ENCODE measurements around the gene CCDC183. TPM values are rescaled to one million over a fixed set of nuclear protein-coding genes. Genes with fewer than 3 reads are reported as not detected.

CCDC183 gene
- total RNA-seq, 1 donor from 2014 or later, result 0.84 TPM

DNA sequence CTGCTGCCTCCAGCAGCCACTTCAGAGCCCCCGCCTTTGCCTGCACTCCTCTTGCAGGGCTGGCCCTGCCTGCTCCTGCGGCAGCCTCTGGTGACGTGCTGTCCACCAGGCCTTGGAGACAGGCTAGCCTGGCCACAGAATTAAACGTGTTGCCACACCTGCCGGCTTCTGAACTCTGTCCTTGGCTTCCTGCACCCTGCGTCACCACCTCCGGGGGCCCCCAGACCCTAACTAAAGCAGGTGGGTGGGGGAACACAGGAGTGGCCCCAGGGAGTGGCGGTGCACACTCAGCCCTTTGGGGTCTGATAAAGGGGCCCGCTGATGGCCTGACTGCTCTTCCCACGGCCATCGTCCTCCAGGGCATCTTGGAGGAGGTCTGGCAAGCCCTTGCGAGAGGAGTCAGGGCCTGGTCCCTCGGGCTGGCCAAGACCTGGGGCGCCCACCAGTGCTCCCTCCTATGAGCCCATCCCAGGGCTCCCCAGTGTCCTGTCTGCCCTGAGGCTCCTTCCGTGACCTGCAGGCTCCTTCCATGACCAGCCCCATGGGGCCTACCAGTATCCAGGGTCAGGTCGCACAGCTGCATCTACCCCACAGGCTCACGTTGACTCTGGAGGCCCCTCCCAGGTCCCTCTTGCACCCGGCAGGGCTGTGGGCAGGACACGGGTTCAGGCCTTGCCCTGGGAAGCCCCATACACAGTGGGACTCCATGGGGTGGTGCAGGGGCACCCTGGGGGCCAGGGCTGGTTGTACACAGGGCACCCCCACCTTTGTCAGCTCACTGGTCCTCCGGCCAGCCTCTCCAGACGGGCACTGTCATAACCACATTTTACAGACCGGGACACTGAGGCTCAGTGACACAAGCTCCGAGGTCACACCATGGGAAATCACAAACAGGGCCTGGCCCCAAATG lies 55.0 kb downstream of the CCDC183 start:
- Histone ChIP-seq H3K27me3 (ENCODE audit: control insufficient read depth, insufficient read depth, low read length) (peaks cover 15% of the 10 kb centered on the region), H3K36me3 (ENCODE audit: control insufficient read depth, insufficient read depth, low read length) (peaks cover 2% of the 10 kb centered on the region), H3K4me3 (ENCODE audit: low read depth, low read length) (no peak overlapping the region)
- no peak for DNase-seq (ENCODE audit: low read depth)
- TF ChIP-seq, protein P1, sequence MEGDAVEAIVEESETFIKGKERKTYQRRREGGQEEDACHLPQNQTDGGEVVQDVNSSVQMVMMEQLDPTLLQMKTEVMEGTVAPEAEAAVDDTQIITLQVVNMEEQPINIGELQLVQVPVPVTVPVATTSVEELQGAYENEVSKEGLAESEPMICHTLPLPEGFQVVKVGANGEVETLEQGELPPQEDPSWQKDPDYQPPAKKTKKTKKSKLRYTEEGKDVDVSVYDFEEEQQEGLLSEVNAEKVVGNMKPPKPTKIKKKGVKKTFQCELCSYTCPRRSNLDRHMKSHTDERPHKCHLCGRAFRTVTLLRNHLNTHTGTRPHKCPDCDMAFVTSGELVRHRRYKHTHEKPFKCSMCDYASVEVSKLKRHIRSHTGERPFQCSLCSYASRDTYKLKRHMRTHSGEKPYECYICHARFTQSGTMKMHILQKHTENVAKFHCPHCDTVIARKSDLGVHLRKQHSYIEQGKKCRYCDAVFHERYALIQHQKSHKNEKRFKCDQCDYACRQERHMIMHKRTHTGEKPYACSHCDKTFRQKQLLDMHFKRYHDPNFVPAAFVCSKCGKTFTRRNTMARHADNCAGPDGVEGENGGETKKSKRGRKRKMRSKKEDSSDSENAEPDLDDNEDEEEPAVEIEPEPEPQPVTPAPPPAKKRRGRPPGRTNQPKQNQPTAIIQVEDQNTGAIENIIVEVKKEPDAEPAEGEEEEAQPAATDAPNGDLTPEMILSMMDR (IDR thresholded peaks at IDR 0.05; ENCODE audit: insufficient read depth, low read length, poor library complexity, severe bottlenecking), result no peak

DNA sequence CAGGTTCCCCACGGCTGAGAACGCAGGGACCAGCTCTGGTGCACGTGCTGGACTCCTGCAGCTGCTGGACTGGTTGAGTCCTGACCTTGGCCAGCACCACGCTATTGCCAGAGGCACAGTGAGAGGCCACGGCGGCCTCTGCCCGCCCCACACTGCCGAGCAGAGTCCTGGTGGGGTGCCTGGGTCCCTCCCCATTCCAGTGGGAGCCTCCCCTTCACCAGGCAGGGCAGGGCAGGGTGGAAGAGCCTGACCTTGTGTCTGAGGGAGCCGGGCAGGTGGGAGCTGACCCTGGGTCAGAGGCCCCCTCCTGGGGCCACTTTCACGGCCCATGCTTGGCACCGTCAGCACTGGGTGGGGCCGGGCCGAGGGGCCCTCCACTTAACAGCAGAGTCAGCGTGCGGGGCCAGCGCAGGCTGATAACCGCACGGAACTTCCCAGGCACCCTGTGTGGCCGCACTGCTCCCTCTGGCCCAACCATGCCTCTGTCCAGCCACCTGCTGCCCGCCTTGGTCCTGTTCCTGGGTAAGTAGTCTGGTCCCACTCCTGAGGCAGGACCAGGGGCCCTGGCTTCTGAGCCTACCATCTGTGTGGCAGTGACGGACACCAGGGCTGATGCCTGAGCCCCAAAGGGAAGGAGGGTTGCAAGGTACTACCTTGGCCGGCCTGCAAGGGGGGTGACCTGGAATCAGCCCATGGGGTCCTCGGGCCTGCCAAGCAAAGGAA lies 56.0 kb downstream of the CCDC183 start, which contains the start of gene MAMDC4:
MAMDC4 (plus strand) TSS at position 406 of the 723 bp plus-strand sequence; CDS start at position 477, 71 bp downstream.
- H3K27me3 ChIP-seq (ENCODE audit: control insufficient read depth, insufficient read depth, low read length), result peaks cover 7% of the 10 kb centered on the region
- TF ChIP-seq, protein P1 (IDR thresholded peaks at IDR 0.05; ENCODE audit: insufficient read depth, low read length, poor library complexity, severe bottlenecking), result no peak
- DNase-seq (ENCODE audit: low read depth), result no peak
- H3K4me3 ChIP-seq (ENCODE audit: low read depth, low read length), result no peak within 1 kb of the TSS
- peaks cover 2% of the 10 kb centered on the region for H3K36me3 ChIP-seq (ENCODE audit: control insufficient read depth, insufficient read depth, low read length)

DNA sequence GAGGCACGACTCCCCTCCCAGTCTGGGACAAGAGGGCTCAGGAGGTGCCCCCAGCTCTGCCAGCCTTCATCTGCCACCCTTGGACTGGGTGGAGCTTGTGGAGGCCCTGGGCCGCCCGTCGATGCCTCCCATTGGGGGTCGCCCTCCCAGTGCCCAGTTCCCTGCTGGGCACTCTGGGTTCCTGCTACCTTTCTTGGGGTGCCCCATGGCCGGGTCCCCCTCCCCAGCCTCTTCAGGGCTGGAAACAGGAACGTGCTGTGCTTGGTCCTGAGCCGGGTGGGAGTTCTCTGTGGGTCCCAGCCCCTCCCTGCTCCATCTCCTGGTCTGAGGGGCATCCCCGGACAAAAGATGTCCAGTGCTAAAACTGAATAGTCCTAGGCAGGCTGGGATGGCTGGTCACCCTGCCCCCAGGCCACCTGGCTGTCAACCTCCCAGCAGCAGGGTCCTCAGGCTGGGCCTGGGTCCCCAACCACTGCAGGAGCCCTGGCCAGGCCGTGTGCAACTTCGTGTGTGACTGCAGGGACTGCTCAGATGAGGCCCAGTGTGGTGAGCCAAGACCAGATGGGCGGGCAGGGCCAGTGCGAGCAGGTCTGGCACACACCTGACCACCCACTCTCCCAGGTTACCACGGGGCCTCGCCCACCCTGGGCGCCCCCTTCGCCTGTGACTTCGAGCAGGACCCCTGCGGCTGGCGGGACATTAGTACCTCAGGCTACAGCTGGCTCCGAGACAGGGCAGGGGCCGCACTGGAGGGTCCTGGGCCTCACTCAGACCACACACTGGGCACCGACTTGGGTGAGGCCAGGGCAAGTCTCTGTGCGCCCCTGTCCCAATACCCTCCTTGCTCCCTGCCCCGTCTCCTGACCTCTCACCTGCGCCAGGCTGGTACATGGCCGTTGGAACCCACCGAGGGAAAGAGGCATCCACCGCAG lies 56.8 kb downstream of the CCDC183 start:
- no peak for DNase-seq (ENCODE audit: low read depth)
- Histone ChIP-seq H3K4me3 (ENCODE audit: low read depth, low read length) (no peak overlapping the region), H3K27me3 (ENCODE audit: control insufficient read depth, insufficient read depth, low read length) (peaks cover under 1% of the 10 kb centered on the region), H3K36me3 (ENCODE audit: control insufficient read depth, insufficient read depth, low read length) (peaks cover 2% of the 10 kb centered on the region)
- TF ChIP-seq, protein P1 (IDR thresholded peaks at IDR 0.05; ENCODE audit: insufficient read depth, low read length, poor library complexity, severe bottlenecking), result no peak

DNA sequence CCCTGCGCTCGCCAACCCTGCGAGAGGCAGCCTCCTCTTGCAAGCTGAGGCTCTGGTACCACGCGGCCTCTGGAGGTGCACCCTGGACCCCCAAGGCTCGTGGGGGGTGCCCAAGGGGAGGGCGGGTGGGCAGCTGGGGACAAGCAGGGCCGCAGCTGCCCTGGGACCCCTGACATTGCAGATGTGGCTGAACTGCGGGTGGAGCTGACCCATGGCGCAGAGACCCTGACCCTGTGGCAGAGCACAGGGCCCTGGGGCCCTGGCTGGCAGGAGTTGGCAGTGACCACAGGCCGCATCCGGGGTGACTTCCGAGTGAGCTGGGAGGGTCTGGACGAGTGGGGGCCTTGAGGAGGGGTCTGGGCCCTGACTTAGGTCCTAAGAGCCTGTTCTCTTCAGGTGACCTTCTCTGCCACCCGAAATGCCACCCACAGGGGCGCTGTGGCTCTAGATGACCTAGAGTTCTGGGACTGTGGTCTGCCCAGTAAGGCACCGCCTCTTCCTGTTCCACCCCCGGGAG lies 57.5 kb downstream of the CCDC183 start:
- TF ChIP-seq, protein P1 (IDR thresholded peaks at IDR 0.05; ENCODE audit: insufficient read depth, low read length, poor library complexity, severe bottlenecking), result no peak
- DNase-seq (ENCODE audit: low read depth), result no peak
- Histone ChIP-seq H3K27me3 (ENCODE audit: control insufficient read depth, insufficient read depth, low read length) (no peaks in the 10 kb centered on the region), H3K36me3 (ENCODE audit: control insufficient read depth, insufficient read depth, low read length) (peaks cover 2% of the 10 kb centered on the region), H3K4me3 (ENCODE audit: low read depth, low read length) (no peak overlapping the region)

DNA sequence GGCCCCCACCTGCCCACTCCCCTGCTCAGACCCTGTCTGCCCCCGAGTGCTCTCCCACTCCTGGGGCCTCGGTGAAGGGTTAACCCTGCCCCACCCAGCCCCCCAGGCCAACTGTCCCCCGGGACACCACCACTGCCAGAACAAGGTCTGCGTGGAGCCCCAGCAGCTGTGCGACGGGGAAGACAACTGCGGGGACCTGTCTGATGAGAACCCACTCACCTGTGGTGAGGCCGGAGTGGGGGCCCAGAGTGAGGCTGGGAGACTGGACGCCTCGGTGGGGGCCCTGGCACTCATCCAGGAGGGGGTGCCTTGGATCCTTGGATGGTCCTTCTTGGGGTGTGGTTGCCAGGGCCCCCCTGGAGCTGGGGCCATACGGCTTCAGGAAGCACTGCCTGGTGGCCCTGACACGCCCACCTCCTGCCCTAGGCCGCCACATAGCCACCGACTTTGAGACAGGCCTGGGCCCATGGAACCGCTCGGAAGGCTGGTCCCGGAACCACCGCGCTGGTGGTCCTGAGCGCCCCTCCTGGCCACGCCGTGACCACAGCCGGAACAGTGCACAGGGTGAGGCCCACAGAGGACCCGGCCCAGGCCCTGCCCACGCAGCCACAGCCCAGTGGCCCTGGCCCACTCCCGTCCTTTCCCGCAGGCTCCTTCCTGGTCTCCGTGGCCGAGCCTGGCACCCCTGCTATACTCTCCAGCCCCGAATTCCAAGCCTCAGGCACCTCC lies 58.1 kb downstream of the CCDC183 start:
- Histone ChIP-seq H3K27me3 (ENCODE audit: control insufficient read depth, insufficient read depth, low read length) (no peaks in the 10 kb centered on the region), H3K36me3 (ENCODE audit: control insufficient read depth, insufficient read depth, low read length) (peaks cover 2% of the 10 kb centered on the region), H3K4me3 (ENCODE audit: low read depth, low read length) (no peak overlapping the region)
- DNase-seq (ENCODE audit: low read depth), result no peak
- TF ChIP-seq, protein P1 (IDR thresholded peaks at IDR 0.05; ENCODE audit: insufficient read depth, low read length, poor library complexity, severe bottlenecking), result no peak
